Activated naive CD8-positive, alpha-beta T cell treated with anti-CD3 and anti-CD28 coated beads, Interleukin-2, amount 50 U/mL, for 16 hours (primary cell): Measurements from ENCODE around the gene ATG2A.
A peak's percentile ranks its signal among the peaks of the same experiment; 100 is the strongest.

Source experiments
- DNase-seq: peaks from one replicate; pipeline ENCODE4 v3.0.0-alpha.2; 2020; ENCODE audit warnings: low read depth, low spot score

The ATG2A gene

GRCh38 chr11:64916775-64917662 lies at the start of gene ATG2A:
ATG2A (minus strand) TSS chr11:64917209; CDS start chr11:64917135, 74 bp downstream.
- DNase-seq = peak; percentile 98

- DNase-seq = no peak
Measured at GRCh38 chr11:64963072-64963631, 46.1 kb upstream of the ATG2A start.

GRCh38 chr11:64960719-64961118 lies 43.7 kb upstream of the ATG2A start:
- DNase-seq = no peak

GRCh38 chr11:64959498-64959897 lies 42.5 kb upstream of the ATG2A start:
- no peak for DNase-seq

- DNase-seq = no peak
Measured at GRCh38 chr11:64954201-64954600, 37.2 kb upstream of the ATG2A start.

- DNase-seq = no peak
Measured at GRCh38 chr11:64951529-64951928, 34.5 kb upstream of the ATG2A start.

GRCh38 chr11:64947208-64947814 lies 30.3 kb upstream of the ATG2A start:
- DNase-seq = no peak

- no peak for DNase-seq
Measured at GRCh38 chr11:64936539-64936938, 19.5 kb upstream of the ATG2A start.

GRCh38 chr11:64935359-64936081 lies 18.5 kb upstream of the ATG2A start, which contains the start of gene GPHA2:
GPHA2 (minus strand) TSS chr11:64935893; CDS start chr11:64935460, 433 bp downstream.
- DNase-seq = no peak

GRCh38 chr11:64934682-64935358 lies 17.8 kb upstream of the ATG2A start:
- no peak for DNase-seq

- no peak for DNase-seq
Measured at GRCh38 chr11:64933935-64934681, 17.1 kb upstream of the ATG2A start.

- DNase-seq = no peak
Measured at GRCh38 chr11:64933213-64933934, 16.4 kb upstream of the ATG2A start.

- no peak for DNase-seq
Measured at GRCh38 chr11:64932324-64932723, 15.3 kb upstream of the ATG2A start.

GRCh38 chr11:64931290-64931689 lies 14.3 kb upstream of the ATG2A start:
- no peak for DNase-seq

GRCh38 chr11:64930340-64930739 lies 13.3 kb upstream of the ATG2A start:
- no peak for DNase-seq

- no peak for DNase-seq
Measured at GRCh38 chr11:64929625-64930024, 12.6 kb upstream of the ATG2A start.

GRCh38 chr11:64928957-64929356 lies 11.9 kb upstream of the ATG2A start:
- DNase-seq = no peak

- no peak for DNase-seq
Measured at GRCh38 chr11:64926689-64927088, 9.7 kb upstream of the ATG2A start.

GRCh38 chr11:64925536-64926436 lies 8.8 kb upstream of the ATG2A start:
- no peak for DNase-seq
